Measurements from ENCODE around the gene WDR1. TPM values are rescaled to one million over a fixed set of nuclear protein-coding genes. Genes with fewer than 3 reads are reported as not detected.

WDR1 gene
- total RNA-seq, 2 experiments from 2014 or later: 308 to 354 TPM

- no peaks in the 10 kb centered on the region for H3K27me3 Mint-ChIP-seq
- H3K36me3 Mint-ChIP-seq (ENCODE audit: low read depth): peaks cover 87% of the 10 kb centered on the region
- POLR2A ChIA-PET: interaction anchor here (0.6 to 2.6 kb wide), 3 partner anchors 11 to 19 kb away, joined by 4 to 13 read pairs (median 8); no protein-coding TSS in a partner anchor
- DNase-seq (no peak), ATAC-seq (no peak)
- H3K4me1 Mint-ChIP-seq: peaks cover 100% of the 10 kb centered on the region
- H3K9me3 Mint-ChIP-seq (ENCODE audit: low read depth): no peaks in the 10 kb centered on the region
- intact Hi-C loops (cut with DNase I, micrococcal nuclease): loop anchor here in 1 of 2 experiments (5.0 kb wide), 1 partner anchor 406 kb away; no protein-coding TSS in a partner anchor
- peak overlapping the region; percentile 92 for H3K27ac Mint-ChIP-seq
- CTCF ChIA-PET: interaction anchor here (1.0 to 2.8 kb wide), 3 partner anchors 11 to 75 kb away, joined by 3 to 9 read pairs (median 6); no protein-coding TSS in a partner anchor
- no peak overlapping the region for H3K4me3 Mint-ChIP-seq
Measured at GRCh38 chr4:10097906-10098779, 18.5 kb downstream of the WDR1 start.

DNA sequence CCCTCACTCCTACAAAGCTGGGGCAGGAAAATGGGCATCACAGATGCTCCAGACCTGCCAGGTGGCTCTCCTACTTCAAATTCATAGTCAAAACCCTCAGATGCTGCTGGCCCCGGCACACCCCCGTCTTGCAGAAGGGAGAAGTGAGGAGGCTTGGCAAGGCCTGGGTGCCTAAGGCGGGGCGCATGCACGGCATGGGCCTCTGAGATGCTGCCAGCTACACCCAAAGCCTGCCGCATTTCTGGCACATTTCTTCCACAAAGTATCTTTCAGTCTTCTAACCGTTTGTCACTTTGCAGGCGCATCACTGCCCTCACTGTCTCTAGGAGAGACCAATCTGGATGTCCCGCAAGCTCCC lies 19.6 kb downstream of the WDR1 start:
- no peak for ATAC-seq
- peaks cover 86% of the 10 kb centered on the region for H3K36me3 Mint-ChIP-seq (ENCODE audit: low read depth)
- no peaks in the 10 kb centered on the region for H3K27me3 Mint-ChIP-seq
- H3K9me3 Mint-ChIP-seq (ENCODE audit: low read depth): no peaks in the 10 kb centered on the region
- intact Hi-C loops (cut with DNase I, micrococcal nuclease): loop anchor here (1.0 to 5.0 kb wide), 4 partner anchors 9 to 405 kb away; partner anchors contain the start of gene WDR1 (in 2 of the 2)
- ChIA-PET CTCF (interaction anchor here (1.3 to 2.8 kb wide), 3 partner anchors 9 to 21 kb away, joined by 6 to 9 read pairs (median 8); no protein-coding TSS in a partner anchor), POLR2A (interaction anchor here (1.6 to 4.8 kb wide), 5 partner anchors 10 to 24 kb away, joined by 4 to 59 read pairs (median 8); partner anchors contain the start of gene WDR1)
- H3K27ac Mint-ChIP-seq: peak overlapping the region; percentile 92
- H3K4me1 Mint-ChIP-seq: peaks cover 100% of the 10 kb centered on the region
- H3K4me3 Mint-ChIP-seq: peak overlapping the region; percentile 7
- DNase-seq: peak; percentile 41

GRCh38 chr4:10096201-10096977 lies 20.2 kb downstream of the WDR1 start:
- peaks cover 97% of the 10 kb centered on the region for H3K4me1 Mint-ChIP-seq
- intact Hi-C loops (cut with DNase I, micrococcal nuclease): loop anchor here (1.0 to 5.0 kb wide), 4 partner anchors 10 to 404 kb away; partner anchors contain the start of gene WDR1 (in 2 of the 2)
- no peaks in the 10 kb centered on the region for H3K27me3 Mint-ChIP-seq
- POLR2A ChIA-PET: interaction anchor here (1.5 to 4.8 kb wide), 6 partner anchors 8 to 25 kb away, joined by 4 to 59 read pairs (median 8); partner anchors contain the start of gene WDR1
- CTCF ChIA-PET: interaction anchor here (0.6 to 2.8 kb wide), 6 partner anchors 8 to 365 kb away, joined by 3 to 9 read pairs (median 4); no protein-coding TSS in a partner anchor
- H3K9me3 Mint-ChIP-seq (ENCODE audit: low read depth): no peaks in the 10 kb centered on the region
- peak overlapping the region; percentile 7 for H3K4me3 Mint-ChIP-seq
- DNase-seq: peak; percentile 92
- H3K36me3 Mint-ChIP-seq (ENCODE audit: low read depth): peaks cover 83% of the 10 kb centered on the region
- H3K27ac Mint-ChIP-seq: peak overlapping the region; percentile 92
- ATAC-seq: peak; percentile 84

DNA sequence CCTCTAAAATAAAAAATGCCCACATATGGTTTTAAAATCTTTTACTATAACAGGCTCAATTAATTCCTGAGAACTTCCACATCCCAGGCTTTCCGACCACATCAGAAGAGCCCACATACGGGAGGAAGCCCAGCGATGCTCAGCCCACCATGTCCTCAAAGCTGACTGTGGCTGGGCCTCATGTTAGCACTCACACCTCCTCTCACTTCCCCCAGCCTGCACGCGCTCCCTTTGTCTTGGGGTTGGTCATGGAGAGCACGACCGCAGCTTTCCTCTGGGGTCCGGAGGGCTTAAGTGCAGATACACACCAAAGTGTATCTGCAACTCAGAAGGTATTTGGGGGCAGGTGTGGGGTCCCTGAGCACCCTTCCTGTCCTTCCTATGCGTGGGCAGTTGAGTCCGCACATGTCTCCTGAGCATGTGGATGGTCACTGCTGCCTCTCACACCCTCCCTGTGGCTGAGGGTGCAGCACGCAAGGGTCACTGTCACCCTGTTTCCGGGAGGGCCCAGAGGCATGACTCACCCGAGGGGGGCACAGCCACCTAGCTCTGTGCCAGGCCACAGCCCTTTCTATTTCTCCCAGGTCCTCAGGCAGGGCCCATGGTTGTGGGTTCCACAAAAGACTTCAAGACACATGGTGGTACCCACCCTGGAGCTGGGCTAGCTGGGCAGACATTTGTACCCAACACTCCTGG lies 21.2 kb downstream of the WDR1 start:
- ChIA-PET POLR2A (interaction anchor here (0.6 to 4.8 kb wide), 6 partner anchors 9 to 26 kb away, joined by 3 to 59 read pairs (median 6); partner anchors contain the start of gene WDR1), CTCF (interaction anchor here (0.5 to 2.8 kb wide), 6 partner anchors 9 to 389 kb away, joined by 3 to 9 read pairs (median 4); no protein-coding TSS in a partner anchor)
- Mint-ChIP-seq H3K27me3 (no peaks in the 10 kb centered on the region), H3K27ac (peak overlapping the region; percentile 92), H3K4me3 (peak overlapping the region; percentile 7), H3K4me1 (peaks cover 91% of the 10 kb centered on the region), H3K9me3 (ENCODE audit: low read depth) (no peaks in the 10 kb centered on the region), H3K36me3 (ENCODE audit: low read depth) (peaks cover 83% of the 10 kb centered on the region)
- ATAC-seq (peak; percentile 8), DNase-seq (peak; percentile 51)
- intact Hi-C loops (cut with DNase I, micrococcal nuclease): loop anchor here in 1 of 2 experiments (5.0 kb wide), 1 partner anchor 403 kb away; no protein-coding TSS in a partner anchor

- no peak for DNase-seq
- intact Hi-C loops (cut with DNase I, micrococcal nuclease): loop anchor here in 1 of 2 experiments (5.0 kb wide), 1 partner anchor 403 kb away; no protein-coding TSS in a partner anchor
- no peak for ATAC-seq
- Mint-ChIP-seq H3K4me1 (peaks cover 86% of the 10 kb centered on the region), H3K36me3 (ENCODE audit: low read depth) (peaks cover 82% of the 10 kb centered on the region), H3K27me3 (no peaks in the 10 kb centered on the region), H3K4me3 (no peak overlapping the region), H3K9me3 (ENCODE audit: low read depth) (no peaks in the 10 kb centered on the region), H3K27ac (peak overlapping the region; percentile 88)
- ChIA-PET CTCF (interaction anchor here (1.5 kb wide), 1 partner anchor 366 kb away, joined by 4 read pairs; no protein-coding TSS in a partner anchor), POLR2A (interaction anchor here (4.8 kb wide), 1 partner anchor 23 kb away, joined by 59 read pairs; the partner anchor contains the start of gene WDR1)
Measured at GRCh38 chr4:10094841-10095240, 21.8 kb downstream of the WDR1 start.

DNA sequence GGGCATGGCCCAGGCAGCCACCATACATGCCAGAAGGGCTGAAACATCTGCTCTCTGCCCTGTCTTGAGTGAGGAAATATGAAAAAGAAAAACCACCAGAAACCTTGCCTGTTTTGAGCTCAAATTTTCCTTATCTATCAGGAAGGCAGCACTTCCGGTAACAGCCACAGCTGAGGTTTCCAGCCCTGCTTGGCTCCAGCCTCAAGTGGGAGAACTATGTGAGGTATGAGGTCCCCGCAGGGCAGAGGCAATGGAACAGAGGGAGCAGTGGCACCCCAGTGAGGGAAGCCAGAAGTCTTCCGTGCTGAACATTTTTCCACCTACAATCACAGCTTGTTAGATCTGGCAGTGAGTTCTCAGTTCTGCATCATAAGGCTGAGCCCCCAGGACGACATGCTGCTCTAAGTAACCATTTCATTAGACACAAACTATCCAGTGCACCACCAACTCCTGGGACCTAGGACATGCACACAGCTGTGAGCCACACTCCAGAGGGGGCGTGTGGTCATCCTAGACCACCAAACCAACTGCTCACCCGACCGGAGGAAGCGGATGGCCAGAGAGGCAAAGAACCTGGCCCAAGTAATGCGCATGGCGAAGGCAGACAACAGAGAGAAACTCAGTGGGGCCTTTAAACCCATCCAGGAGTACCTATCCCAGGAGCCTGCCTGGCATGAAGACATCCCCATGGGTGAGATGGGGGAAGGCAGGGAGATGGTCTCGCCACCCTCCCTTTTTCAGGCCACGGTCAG lies 22.6 kb downstream of the WDR1 start:
- ChIA-PET POLR2A (interaction anchor here (4.8 kb wide), 1 partner anchor 24 kb away, joined by 59 read pairs; the partner anchor contains the start of gene WDR1), CTCF (interaction anchor here (0.6 to 1.2 kb wide), 2 partner anchors 23 to 360 kb away, joined by 3 to 5 read pairs; partner anchors contain the start of gene WDR1)
- intact Hi-C loops (cut with DNase I, micrococcal nuclease): no loop called here
- peak overlapping the region; percentile 88 for H3K27ac Mint-ChIP-seq
- H3K4me1 Mint-ChIP-seq: peaks cover 78% of the 10 kb centered on the region
- ATAC-seq: peak; percentile 4
- H3K9me3 Mint-ChIP-seq (ENCODE audit: low read depth): no peaks in the 10 kb centered on the region
- peak overlapping the region; percentile 45 for H3K4me3 Mint-ChIP-seq
- DNase-seq: peak; percentile 57
- peaks cover 76% of the 10 kb centered on the region for H3K36me3 Mint-ChIP-seq (ENCODE audit: low read depth)
- no peaks in the 10 kb centered on the region for H3K27me3 Mint-ChIP-seq

DNA sequence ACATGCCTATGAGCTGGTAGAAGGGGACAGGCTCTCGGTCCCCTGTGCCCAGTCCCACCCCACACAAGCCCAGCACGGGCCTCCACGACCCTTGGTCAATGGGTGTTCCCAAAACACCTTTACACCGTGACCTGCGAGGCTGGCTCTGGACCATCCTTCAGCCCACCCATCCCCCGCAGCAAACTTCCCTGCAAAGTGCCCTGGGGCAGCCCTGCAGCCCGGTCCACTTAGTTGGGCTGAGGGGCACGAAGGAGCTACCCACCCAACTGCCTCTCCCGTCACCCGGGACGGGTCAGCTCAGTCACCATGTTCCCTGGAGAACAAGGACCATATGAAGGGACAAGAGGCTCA lies 23.4 kb downstream of the WDR1 start:
- peak overlapping the region; percentile 45 for H3K4me3 Mint-ChIP-seq
- DNase-seq: no peak
- intact Hi-C loops (cut with DNase I, micrococcal nuclease): no loop called here

DNA sequence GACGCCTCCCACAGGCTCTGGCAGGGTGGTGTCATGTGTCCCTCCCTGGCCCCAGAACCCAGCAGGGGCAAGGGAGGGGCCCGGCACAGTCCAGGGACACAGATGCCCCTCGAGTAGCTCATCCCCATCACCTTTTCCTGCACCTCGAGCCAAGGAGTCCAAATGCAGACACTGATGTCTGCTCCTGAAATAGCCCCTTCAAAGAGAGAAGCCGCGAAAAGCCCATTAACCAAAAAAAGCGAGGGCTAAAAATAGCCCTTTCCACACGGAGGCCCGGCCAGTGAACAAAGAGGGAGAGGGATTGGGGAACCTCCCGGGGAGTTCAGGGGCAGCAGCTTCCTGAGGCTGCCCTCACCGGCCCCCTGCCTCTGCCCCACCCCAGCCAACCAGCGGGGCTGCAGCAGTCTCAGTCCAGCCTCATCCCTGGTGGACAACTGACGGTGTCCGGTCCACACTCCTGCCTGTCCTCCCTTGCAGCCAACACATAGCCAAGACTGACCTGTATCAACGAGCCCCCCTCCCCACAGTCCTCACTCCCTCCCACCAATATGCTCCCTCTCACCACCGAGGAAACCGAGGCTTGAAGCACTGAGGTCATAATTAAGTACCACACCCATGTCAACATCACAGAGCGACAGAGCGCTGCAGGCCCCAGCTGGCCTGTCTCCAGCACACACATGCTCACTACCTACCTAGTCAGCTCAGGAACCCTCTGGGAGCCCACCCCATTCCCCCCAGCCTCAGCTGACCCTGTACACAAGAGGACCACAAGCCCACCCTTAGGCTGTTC lies 23.9 kb downstream of the WDR1 start:
- POLR2A ChIA-PET: interaction anchor here (4.8 kb wide), 1 partner anchor 25 kb away, joined by 59 read pairs; the partner anchor contains the start of gene WDR1
- CTCF ChIA-PET: no interaction called here
- H3K36me3 Mint-ChIP-seq (ENCODE audit: low read depth): peaks cover 72% of the 10 kb centered on the region

More for the DNA sequence above, 23.4 kb downstream of the WDR1 start:
- peaks cover 70% of the 10 kb centered on the region for H3K4me1 Mint-ChIP-seq
- peaks cover 72% of the 10 kb centered on the region for H3K36me3 Mint-ChIP-seq (ENCODE audit: low read depth)
- H3K27ac Mint-ChIP-seq: peak overlapping the region; percentile 88
- H3K9me3 Mint-ChIP-seq (ENCODE audit: low read depth): no peaks in the 10 kb centered on the region
- ATAC-seq: no peak
- H3K27me3 Mint-ChIP-seq: no peaks in the 10 kb centered on the region
- POLR2A ChIA-PET: interaction anchor here (4.8 kb wide), 1 partner anchor 25 kb away, joined by 59 read pairs; the partner anchor contains the start of gene WDR1
- CTCF ChIA-PET: interaction anchor here (1.2 kb wide), 1 partner anchor 24 kb away, joined by 5 read pairs; the partner anchor contains the start of gene WDR1

DNA sequence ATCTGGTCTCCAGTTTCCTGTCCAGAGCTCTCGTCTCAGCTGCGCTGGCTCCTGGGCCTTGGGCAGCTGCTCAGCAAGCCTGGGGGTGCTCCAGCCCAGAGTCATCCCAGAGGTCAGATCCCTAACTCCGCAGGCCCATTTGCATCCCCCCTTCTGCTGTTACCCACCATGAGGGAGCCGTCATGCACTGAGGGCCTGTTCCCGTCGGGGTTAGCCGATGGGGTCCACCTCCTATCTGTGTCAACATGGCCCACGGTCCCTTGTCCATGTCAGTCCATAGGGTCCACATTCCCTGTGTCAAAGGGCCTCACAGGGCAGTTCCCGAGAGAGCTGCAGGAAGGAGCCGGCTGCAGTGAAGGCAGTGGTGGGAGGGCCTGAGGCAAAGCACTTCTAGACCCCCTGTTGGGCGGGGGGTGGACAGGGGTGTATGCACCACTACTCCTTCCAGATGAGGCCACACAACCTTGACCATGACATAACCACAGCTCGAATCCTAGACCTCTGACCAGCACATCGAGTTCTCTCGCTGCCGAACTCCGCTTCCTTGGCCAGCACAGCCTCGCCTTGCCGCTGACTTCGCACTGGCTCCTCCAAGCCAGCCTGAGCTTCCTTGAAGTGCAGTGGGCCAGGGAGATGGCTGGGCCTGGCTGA lies 24.9 kb downstream of the WDR1 start:
- no peak overlapping the region for H3K4me3 Mint-ChIP-seq
- no peaks in the 10 kb centered on the region for H3K9me3 Mint-ChIP-seq (ENCODE audit: low read depth)
- peaks cover 54% of the 10 kb centered on the region for H3K4me1 Mint-ChIP-seq
- CTCF ChIA-PET: interaction anchor here (0.7 to 1.0 kb wide), 3 partner anchors 26 to 325 kb away, joined by 3 read pairs; no protein-coding TSS in a partner anchor
- peak overlapping the region; percentile 67 for H3K27ac Mint-ChIP-seq
- peaks cover 70% of the 10 kb centered on the region for H3K36me3 Mint-ChIP-seq (ENCODE audit: low read depth)
- DNase-seq: no peak
- intact Hi-C loops (cut with DNase I, micrococcal nuclease): no loop called here
- POLR2A ChIA-PET: no interaction called here
- no peak for ATAC-seq
- no peaks in the 10 kb centered on the region for H3K27me3 Mint-ChIP-seq

More for the DNA sequence above, 23.9 kb downstream of the WDR1 start:
- no peak for DNase-seq
- H3K4me3 Mint-ChIP-seq: peak overlapping the region; percentile 10
- H3K27ac Mint-ChIP-seq: peak overlapping the region; percentile 88
- no peaks in the 10 kb centered on the region for H3K9me3 Mint-ChIP-seq (ENCODE audit: low read depth)
- ATAC-seq: no peak
- intact Hi-C loops (cut with DNase I, micrococcal nuclease): no loop called here
- H3K4me1 Mint-ChIP-seq: peaks cover 65% of the 10 kb centered on the region
- H3K27me3 Mint-ChIP-seq: no peaks in the 10 kb centered on the region

All from activated CD4-positive, alpha-beta T cell treated with anti-CD3 and anti-CD28 coated beads for 36 hours (primary cell).